Fibroblast of lung (primary cell): ENCODE measurements around the gene GPATCH3.

ENCODE experiments used
- CTCF ChIP-seq, 2 donors: IDR thresholded peaks in 1 of 2; conservative IDR thresholded peaks in 1 of 2; 1 replicate in 1 of 2; 2 replicates in 1 of 2; pipeline ENCODE4 v1.5.1; 2011 to 2012; ENCODE audit warnings: low read length in 2 of 2, control low read depth in 1 of 2, inconsistent platforms in 1 of 2, low read depth in 1 of 2, mild to moderate bottlenecking in 1 of 2
- EZH2 ChIP-seq: IDR thresholded peaks from 2 replicates; pipeline ENCODE4 v1.5.1; 2012; ENCODE audit warnings: low read length, control low read depth, mild to moderate bottlenecking; ENCODE audit errors: missing control alignments

GRCh38 chr1:26900815-26901511, 696 bp upstream of the GPATCH3 start:
- TF ChIP-seq CTCF (conservative IDR thresholded peaks at IDR 0.05 in 1 of 2, IDR thresholded peaks at IDR 0.05 in 1 of 2; ENCODE audit: low read depth in 1 of 2, low read length in 2 of 2) = no peak
- TF ChIP-seq EZH2 = no peak
